Skeletal muscle tissue (tissue), 4 donors: ENCODE measurements around the gene WNK2. TPM values are rescaled to one million over a fixed set of nuclear protein-coding genes. Genes with fewer than 3 reads are reported as not detected.

ENCODE experiments used
- H3K27ac ChIP-seq: one replicate; pipeline ENCODE4 v1.7.0; 2013; ENCODE audit warnings: mild to moderate bottlenecking, low read depth, low read length, inconsistent platforms
- H3K27me3 ChIP-seq, 3 donors: one replicate each; pipeline ENCODE4 v1.7.0; 2013; ENCODE audit warnings: low read length in 3 of 3; ENCODE audit not compliant: control insufficient read depth in 3 of 3, insufficient read depth in 3 of 3
- H3K36me3 ChIP-seq, 3 donors: one replicate each; pipeline ENCODE4 v1.7.0; 2013; ENCODE audit warnings: low read length in 3 of 3; ENCODE audit not compliant: control insufficient read depth in 3 of 3, insufficient read depth in 3 of 3
- H3K4me1 ChIP-seq, 3 donors: one replicate each; pipeline ENCODE4 v1.7.0; 2013; ENCODE audit warnings: low read length in 3 of 3, mild to moderate bottlenecking in 3 of 3; ENCODE audit not compliant: control insufficient read depth in 3 of 3, insufficient read depth in 3 of 3
- H3K4me3 ChIP-seq, 3 donors: one replicate each; pipeline ENCODE4 v1.7.0; 2013; ENCODE audit warnings: low read length in 3 of 3
- H3K9ac ChIP-seq, 3 donors: one replicate each; pipeline ENCODE4 v1.7.0; 2013; ENCODE audit warnings: low read length in 3 of 3, mild to moderate bottlenecking in 3 of 3, moderate library complexity in 2 of 3, low read depth in 1 of 3
- H3K9me3 ChIP-seq, 3 donors: one replicate each; pipeline ENCODE4 v1.7.0; 2013; ENCODE audit warnings: low read length in 3 of 3; ENCODE audit not compliant: control insufficient read depth in 3 of 3
- total RNA-seq: library from RNA; depleted of rRNA; stranded (reverse); fragments of >200 nt; gene quantifications from one replicate; pipeline ENCODE4 v1.2.3, GENCODE V29; 2014
- donor health status: Osteomylitis.

WNK2 gene
- total RNA-seq, 1 donor from 2014 or later, result 4.7 TPM

DNA sequence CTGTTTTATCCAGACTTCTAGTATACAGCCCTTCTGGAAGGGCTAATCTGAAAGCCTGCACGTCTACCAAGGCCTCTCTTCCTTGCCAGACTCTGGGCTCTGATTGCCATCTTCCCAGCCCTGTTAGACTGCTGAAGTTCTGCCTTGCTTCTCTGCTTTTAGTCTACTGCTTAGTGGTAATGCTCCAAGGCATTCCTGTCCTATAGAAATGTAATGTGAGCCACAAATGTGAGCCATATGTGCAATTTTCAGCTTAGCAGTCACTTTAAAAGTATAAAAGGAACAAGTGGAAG is 32.1 kb downstream of the WNK2 start:
- Histone ChIP-seq H3K27ac (no peak overlapping the region), H3K36me3 (no peaks in the 10 kb centered on the region), H3K9ac (peak overlapping the region in 1 of 3 donors; percentile 16), H3K27me3 (no peaks in the 10 kb centered on the region), H3K4me1 (peaks cover 37 to 48% (median 46%) of the 10 kb centered on the region in 3 donors), H3K9me3 (peaks cover 0 to 2% (median 0%) of the 10 kb centered on the region in 3 donors), H3K4me3 (no peak overlapping the region)

DNA sequence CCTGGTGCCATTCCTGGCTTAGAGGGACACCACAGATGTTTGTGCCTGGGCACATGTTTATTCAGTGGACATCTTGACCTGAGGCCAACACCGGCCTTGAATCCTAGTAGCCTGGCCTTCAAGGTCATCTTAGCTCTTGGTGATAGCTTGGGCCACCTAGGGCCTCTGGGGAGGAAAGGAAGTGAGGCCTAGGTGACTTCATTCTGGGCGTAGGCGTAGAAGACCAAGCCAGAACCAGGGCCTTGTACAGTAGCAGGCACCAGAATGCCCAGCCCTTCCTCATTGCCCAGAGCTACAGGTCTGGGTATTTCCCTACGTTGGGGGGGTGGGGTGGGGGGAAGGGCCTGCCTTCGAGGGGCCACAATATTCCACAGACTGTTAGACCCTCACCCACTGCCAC is 33.8 kb downstream of the WNK2 start:
- peak overlapping the region; percentile 93 for H3K27ac ChIP-seq
- no peaks in the 10 kb centered on the region for H3K36me3 ChIP-seq
- peak overlapping the region in 1 of 3 donors; percentile 35 for H3K4me3 ChIP-seq
- H3K4me1 ChIP-seq, result peaks cover 49 to 56% (median 52%) of the 10 kb centered on the region in 3 donors
- no peaks in the 10 kb centered on the region for H3K27me3 ChIP-seq
- peaks cover 0 to 2% (median 0%) of the 10 kb centered on the region in 3 donors for H3K9me3 ChIP-seq
- H3K9ac ChIP-seq, result peak overlapping the region in 2 of 3 donors; percentile 28 to 76

DNA sequence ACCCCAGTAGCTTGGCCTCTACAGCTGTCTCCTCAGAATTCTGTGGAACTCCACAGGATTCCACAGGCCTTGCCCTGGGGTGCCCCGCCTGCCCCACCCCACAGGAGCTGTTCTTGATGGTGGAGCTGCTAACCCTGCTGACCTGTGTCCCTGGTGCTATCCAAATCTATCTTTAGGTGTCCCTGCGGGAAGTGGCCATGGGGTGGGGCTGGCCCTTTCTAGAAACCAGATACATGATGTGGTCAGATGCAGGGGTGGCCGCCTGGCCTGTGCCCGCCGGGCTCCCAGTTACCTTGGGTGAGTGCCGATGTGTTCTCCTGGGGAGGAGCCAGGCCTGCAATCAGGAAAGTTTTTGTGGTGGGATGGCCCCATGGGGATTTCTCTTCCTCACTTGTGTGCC is 34.2 kb downstream of the WNK2 start:
- peak overlapping the region; percentile 93 for H3K27ac ChIP-seq
- peak overlapping the region in 1 of 3 donors; percentile 45 for H3K4me3 ChIP-seq
- no peaks in the 10 kb centered on the region for H3K27me3 ChIP-seq
- peak overlapping the region; percentile 35 to 80 (median 79) for H3K9ac ChIP-seq
- peaks cover 0 to 2% (median 0%) of the 10 kb centered on the region in 3 donors for H3K9me3 ChIP-seq
- peaks cover 50 to 56% (median 52%) of the 10 kb centered on the region in 3 donors for H3K4me1 ChIP-seq
- H3K36me3 ChIP-seq, result no peaks in the 10 kb centered on the region

DNA sequence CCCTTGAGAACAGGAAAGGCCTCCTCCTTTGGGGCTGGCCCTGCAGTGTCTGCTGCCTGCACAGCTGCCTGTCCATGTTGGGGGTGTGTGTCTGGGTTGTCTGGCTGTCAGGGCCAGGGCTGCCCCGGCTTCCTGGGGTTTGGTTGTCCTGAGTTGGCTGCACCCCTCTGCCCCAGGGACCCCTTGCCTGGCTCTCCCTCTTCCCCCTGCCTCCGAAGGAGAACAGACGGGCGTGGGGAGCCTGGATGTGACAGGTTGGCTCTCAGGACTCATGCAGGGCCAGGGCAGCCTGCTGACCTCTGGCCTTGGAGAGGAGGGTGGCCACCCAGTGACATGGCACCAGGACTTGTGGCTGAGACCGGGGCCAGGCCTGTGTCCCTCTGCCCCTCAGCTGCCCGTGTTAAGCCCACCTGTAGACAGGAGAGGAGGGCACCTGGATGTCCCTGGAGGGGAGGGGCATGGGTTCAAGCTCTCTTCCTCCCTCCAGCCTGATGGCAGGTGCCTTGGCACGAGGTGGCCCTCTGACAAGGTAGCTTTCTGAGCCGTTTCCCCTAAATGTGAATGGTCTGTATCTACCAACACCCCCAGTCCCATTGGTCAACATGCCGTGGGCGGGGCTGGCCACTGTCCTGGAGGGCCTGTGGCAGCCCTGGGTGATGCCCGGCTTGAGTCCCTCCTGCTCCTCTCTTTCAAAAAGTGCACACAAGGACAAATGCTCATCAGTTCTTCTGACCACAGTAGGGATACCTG is 34.9 kb downstream of the WNK2 start:
- peaks cover 0 to 2% (median 0%) of the 10 kb centered on the region in 3 donors for H3K9me3 ChIP-seq
- no peaks in the 10 kb centered on the region for H3K27me3 ChIP-seq
- H3K4me1 ChIP-seq, result peaks cover 57 to 63% (median 59%) of the 10 kb centered on the region in 3 donors
- H3K36me3 ChIP-seq, result no peaks in the 10 kb centered on the region
- H3K27ac ChIP-seq, result peak overlapping the region; percentile 93
- peak overlapping the region; percentile 35 to 80 (median 79) for H3K9ac ChIP-seq
- peak overlapping the region in 2 of 3 donors; percentile 1 to 45 for H3K4me3 ChIP-seq

DNA sequence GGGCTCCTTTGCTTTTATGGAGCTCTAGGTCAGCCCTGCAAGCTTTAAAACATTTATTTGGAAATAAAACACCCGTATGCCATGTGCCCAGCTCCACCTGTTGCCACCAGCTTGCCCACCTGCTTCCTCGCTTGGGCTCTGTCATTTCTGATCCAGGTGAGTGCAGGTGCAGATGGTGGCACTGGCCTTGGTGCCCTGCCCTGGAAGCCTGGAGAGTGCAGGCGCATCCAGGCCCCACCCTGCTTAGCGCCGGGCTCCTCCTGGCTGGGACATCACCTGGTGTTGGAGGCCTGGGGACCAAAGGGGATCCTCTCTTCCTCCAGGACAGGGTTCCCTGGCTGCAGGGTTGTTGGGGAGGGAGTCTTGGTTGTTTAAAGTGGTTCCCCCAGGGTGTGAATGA is 35.8 kb downstream of the WNK2 start:
- H3K27ac ChIP-seq, result peak overlapping the region; percentile 93

DNA sequence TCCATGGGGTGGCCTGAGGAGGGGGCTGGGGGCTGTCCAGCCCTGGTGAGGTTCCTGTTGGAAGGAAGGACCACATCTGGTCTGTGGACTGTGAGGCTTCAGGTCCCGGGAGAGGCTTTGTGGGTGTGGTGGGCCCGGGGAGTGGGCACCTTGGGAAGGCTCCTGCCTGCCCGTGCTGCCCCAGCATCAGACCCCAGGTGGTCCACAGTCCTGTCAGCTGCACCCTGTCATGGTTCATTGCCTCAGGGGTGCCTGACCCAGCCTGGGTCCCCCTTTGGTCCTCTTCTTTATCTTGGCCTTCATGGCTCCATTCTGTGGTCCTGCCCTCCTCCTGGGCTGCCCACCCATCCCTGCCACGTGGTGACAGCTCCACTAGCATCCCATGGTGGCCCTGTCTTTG is 36.7 kb downstream of the WNK2 start:
- Histone ChIP-seq H3K9ac (no peak overlapping the region), H3K27me3 (no peaks in the 10 kb centered on the region), H3K4me1 (peaks cover 69 to 77% (median 71%) of the 10 kb centered on the region in 3 donors), H3K4me3 (no peak overlapping the region), H3K36me3 (no peaks in the 10 kb centered on the region), H3K9me3 (peaks cover 0 to 2% (median 0%) of the 10 kb centered on the region in 3 donors), H3K27ac (peak overlapping the region; percentile 93)

More for the DNA sequence above, 35.8 kb downstream of the WNK2 start:
- Histone ChIP-seq H3K9ac (peak overlapping the region in 2 of 3 donors; percentile 35 to 62), H3K36me3 (no peaks in the 10 kb centered on the region), H3K27me3 (no peaks in the 10 kb centered on the region), H3K4me3 (no peak overlapping the region), H3K9me3 (peaks cover 0 to 2% (median 0%) of the 10 kb centered on the region in 3 donors), H3K4me1 (peaks cover 66 to 71% (median 67%) of the 10 kb centered on the region in 3 donors)

DNA sequence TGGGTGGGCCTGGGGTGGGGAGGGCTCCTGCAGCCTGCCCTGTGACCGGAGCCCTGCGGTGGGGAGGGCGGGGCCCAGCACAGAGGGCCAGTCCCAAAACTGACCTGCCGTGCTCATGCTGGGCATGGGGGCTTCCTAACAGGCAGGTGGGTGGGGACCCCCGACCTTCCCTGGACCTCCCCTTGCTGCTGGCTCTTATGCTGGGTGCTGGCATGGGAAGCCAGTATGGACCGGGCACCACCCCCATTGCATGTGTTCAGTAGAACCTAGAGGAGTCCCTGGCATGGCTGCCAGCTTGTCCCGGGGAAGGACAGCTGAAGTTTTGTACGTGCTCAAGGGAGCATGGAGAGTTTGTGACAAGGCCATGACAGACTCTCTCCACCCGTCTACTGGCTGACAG is 37.1 kb downstream of the WNK2 start:
- H3K9ac ChIP-seq, result no peak overlapping the region
- peak overlapping the region; percentile 93 for H3K27ac ChIP-seq
- H3K4me3 ChIP-seq, result no peak overlapping the region
- no peaks in the 10 kb centered on the region for H3K36me3 ChIP-seq
- H3K4me1 ChIP-seq, result peaks cover 73 to 81% (median 75%) of the 10 kb centered on the region in 3 donors
- H3K27me3 ChIP-seq, result no peaks in the 10 kb centered on the region
- peaks cover 0 to 1% (median 0%) of the 10 kb centered on the region in 3 donors for H3K9me3 ChIP-seq

DNA sequence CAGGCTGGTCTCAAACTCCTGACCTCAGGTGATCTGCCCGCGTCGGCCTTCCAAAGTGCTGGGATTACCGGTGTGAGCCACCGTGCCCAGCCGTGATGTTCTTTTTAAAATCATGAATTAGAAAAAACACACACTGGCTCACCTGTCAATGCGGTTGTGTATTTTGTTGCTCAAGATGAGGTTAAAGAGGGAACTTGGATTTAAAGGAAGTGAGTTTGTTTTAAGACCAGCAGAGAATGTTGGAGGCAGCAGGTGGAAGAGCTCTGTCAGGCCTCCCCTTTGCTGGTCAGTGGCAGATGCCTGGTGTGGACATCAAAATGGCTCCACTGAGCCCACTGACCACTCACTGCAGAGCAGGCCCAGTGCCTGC is 38.9 kb downstream of the WNK2 start:
- Histone ChIP-seq H3K36me3 (no peaks in the 10 kb centered on the region), H3K4me3 (no peak overlapping the region), H3K4me1 (peaks cover 65 to 78% (median 68%) of the 10 kb centered on the region in 3 donors), H3K9ac (no peak overlapping the region), H3K27ac (no peak overlapping the region), H3K9me3 (no peaks in the 10 kb centered on the region), H3K27me3 (no peaks in the 10 kb centered on the region)

DNA sequence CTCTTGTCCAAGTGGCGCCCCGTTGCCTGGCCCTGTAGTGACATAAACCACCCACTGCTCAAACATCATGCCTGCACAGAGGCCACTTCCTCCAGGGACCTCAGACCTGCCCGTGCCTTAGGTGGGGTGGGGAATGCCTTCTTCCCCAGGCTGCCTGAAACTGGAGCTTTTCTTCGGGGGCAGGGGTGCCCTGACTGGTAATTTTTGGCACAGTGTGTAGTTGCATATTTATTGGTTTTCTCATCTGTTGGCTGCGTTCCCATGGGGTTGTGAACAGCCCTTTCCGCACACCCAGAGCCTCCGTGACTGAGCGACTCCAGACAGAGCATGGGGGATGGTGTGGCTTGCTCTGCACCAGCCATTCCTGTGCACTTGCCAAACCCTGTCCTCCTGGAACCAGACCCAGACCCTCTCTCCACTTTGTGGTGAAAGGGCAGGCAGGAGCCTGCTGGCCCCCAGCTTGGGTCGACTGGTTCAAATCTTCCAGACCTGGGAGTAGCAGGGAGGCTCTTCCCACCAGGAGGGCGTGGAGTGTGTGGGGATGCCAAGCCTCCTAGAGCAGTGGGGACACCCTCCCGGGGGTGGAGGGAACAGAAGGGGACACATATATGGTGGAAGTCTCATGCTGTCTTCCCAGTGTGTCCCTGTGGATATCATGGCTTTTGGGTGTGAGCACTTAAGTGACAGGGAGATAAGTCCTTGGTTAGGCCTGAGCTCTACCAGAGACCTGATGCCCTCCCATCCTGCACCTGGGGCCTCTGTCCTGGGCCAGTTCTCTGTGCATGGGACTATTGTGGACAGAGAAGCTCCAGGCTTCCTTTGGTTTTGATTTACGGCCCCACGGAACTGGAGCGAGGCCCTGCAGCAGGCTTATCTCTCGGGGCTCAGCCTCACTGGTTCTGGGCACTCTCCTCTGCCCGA is 39.6 kb downstream of the WNK2 start:
- H3K4me1 ChIP-seq, result peaks cover 59 to 75% (median 62%) of the 10 kb centered on the region in 3 donors
- no peaks in the 10 kb centered on the region for H3K9me3 ChIP-seq
- no peaks in the 10 kb centered on the region for H3K27me3 ChIP-seq
- no peak overlapping the region for H3K27ac ChIP-seq
- peak overlapping the region in 1 of 3 donors; percentile 13 for H3K4me3 ChIP-seq
- no peaks in the 10 kb centered on the region for H3K36me3 ChIP-seq
- H3K9ac ChIP-seq, result peak overlapping the region in 2 of 3 donors; percentile 30 to 45
